ENCODE measurements around the gene MACROD2.

The MACROD2 gene

DNA sequence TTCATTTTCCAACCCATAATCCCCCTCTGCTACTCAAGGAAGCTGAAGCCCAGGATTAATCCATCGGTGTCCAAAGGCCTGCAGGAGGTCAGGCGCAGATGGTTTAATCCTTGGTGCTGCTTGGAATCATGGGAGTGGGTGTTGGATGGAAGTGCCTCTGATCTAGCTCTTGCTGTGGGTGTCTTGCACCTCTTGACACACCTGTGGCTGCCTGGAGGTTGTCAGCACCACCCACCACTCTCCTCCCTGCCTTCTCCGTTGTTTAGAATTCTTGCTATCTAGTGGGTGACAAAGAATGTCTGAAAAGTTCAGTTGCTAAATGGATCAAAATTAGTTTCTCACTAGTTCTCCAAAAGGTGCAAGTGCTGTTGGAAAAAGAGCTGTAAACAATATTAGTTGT lies 1416.5 kb downstream of the MACROD2 start:
- H3K4me1 ChIP-seq: peaks cover 4% of the 10 kb centered on the region
- H3K27ac ChIP-seq: no peak overlapping the region
- H2AFZ ChIP-seq: no peak overlapping the region
- H3K79me2 ChIP-seq: no peaks in the 10 kb centered on the region
- H3K4me3 ChIP-seq (ENCODE audit: low read depth, low read length): peak overlapping the region; percentile 12
- H3K27me3 ChIP-seq (ENCODE audit: control insufficient read depth, insufficient read depth, low read length): no peaks in the 10 kb centered on the region
- H3K9me3 ChIP-seq (ENCODE audit: control insufficient read depth, low read length): no peaks in the 10 kb centered on the region
- peak overlapping the region; percentile 22 for H3K4me2 ChIP-seq (ENCODE audit: low read length)
- no peak overlapping the region for H3K9ac ChIP-seq
- TF ChIP-seq, protein P1, sequence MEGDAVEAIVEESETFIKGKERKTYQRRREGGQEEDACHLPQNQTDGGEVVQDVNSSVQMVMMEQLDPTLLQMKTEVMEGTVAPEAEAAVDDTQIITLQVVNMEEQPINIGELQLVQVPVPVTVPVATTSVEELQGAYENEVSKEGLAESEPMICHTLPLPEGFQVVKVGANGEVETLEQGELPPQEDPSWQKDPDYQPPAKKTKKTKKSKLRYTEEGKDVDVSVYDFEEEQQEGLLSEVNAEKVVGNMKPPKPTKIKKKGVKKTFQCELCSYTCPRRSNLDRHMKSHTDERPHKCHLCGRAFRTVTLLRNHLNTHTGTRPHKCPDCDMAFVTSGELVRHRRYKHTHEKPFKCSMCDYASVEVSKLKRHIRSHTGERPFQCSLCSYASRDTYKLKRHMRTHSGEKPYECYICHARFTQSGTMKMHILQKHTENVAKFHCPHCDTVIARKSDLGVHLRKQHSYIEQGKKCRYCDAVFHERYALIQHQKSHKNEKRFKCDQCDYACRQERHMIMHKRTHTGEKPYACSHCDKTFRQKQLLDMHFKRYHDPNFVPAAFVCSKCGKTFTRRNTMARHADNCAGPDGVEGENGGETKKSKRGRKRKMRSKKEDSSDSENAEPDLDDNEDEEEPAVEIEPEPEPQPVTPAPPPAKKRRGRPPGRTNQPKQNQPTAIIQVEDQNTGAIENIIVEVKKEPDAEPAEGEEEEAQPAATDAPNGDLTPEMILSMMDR (IDR thresholded peaks at IDR 0.05): no peak
- no peaks in the 10 kb centered on the region for H3K36me3 ChIP-seq (ENCODE audit: control insufficient read depth, insufficient read depth, low read length)

DNA sequence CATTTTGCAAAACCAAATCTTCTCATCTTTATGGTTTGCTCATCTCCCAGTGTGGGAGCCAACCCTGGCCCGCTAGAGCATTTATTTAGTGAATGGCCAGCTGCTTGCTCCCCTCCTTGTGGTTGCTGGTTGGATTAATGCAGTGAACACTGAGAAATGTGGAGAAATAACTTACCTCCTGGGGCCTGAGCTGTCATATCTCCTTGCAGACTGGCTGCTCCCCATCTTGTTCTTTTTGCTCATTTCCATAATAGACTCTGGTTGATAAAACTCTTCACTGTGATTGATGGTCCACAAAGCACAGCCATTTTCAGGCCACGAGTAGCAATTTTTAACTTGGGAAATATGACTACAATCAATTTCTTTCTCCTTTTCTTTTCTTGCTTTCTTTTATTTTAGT lies 1420.6 kb downstream of the MACROD2 start:
- Histone ChIP-seq H3K4me2 (ENCODE audit: low read length) (no peak overlapping the region), H3K4me1 (peaks cover 4% of the 10 kb centered on the region), H3K9ac (no peak overlapping the region), H3K27ac (no peak overlapping the region), H3K36me3 (ENCODE audit: control insufficient read depth, insufficient read depth, low read length) (no peaks in the 10 kb centered on the region), H3K79me2 (no peaks in the 10 kb centered on the region), H3K9me3 (ENCODE audit: control insufficient read depth, low read length) (no peaks in the 10 kb centered on the region), H2AFZ (no peak overlapping the region), H3K4me3 (ENCODE audit: low read depth, low read length) (no peak overlapping the region), H3K27me3 (ENCODE audit: control insufficient read depth, insufficient read depth, low read length) (no peaks in the 10 kb centered on the region)
- TF ChIP-seq, protein P1 (IDR thresholded peaks at IDR 0.05): no peak

DNA sequence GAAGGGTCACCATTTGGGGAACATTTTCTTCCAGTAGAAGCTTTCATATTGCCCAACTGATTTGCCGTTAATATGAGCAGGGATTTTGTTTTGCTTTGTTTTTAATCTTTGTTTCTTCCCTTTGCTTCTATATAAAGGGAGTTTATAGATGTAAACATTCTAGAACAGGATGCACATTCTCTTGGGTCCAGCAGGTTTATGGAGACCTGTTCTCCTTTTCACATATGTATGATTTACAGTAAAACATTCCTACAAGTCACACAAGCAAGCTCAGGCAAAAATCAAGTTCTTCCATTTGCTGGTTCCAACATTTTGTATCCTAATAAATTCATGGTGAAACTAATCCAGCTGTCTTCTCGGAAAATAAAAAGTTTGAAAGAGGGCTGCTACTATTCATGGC lies 1424.5 kb downstream of the MACROD2 start:
- Histone ChIP-seq H3K9ac (no peak overlapping the region), H2AFZ (no peak overlapping the region), H3K4me2 (ENCODE audit: low read length) (no peak overlapping the region), H3K9me3 (ENCODE audit: control insufficient read depth, low read length) (no peaks in the 10 kb centered on the region), H3K27me3 (ENCODE audit: control insufficient read depth, insufficient read depth, low read length) (no peaks in the 10 kb centered on the region), H3K79me2 (no peaks in the 10 kb centered on the region), H3K4me3 (ENCODE audit: low read depth, low read length) (no peak overlapping the region), H3K27ac (no peak overlapping the region), H3K4me1 (no peaks in the 10 kb centered on the region), H3K36me3 (ENCODE audit: control insufficient read depth, insufficient read depth, low read length) (no peaks in the 10 kb centered on the region)
- TF ChIP-seq, protein P1 (IDR thresholded peaks at IDR 0.05): no peak

DNA sequence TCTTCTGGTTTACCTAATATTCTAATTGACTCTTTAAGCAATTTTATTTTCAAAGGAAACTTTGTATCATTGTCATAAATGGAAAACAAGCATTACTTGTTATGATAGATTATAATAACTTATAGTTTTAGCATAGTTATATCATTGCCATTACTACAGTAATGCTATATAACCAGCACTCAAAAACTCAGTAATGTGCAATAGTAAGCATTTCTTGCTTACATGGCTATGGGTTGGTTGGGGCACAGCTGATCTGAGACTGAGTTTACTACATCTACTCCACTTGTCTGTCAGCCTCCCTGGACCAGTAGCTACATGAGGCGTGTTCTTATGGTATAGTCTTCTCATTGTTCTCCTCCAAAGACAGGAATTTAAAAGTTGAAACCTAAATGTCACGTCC lies 1427.7 kb downstream of the MACROD2 start:
- no peak overlapping the region for H3K4me3 ChIP-seq (ENCODE audit: low read depth, low read length)
- H3K27ac ChIP-seq: no peak overlapping the region
- H3K4me1 ChIP-seq: no peaks in the 10 kb centered on the region
- H3K79me2 ChIP-seq: no peaks in the 10 kb centered on the region
- no peak overlapping the region for H3K4me2 ChIP-seq (ENCODE audit: low read length)
- no peaks in the 10 kb centered on the region for H3K9me3 ChIP-seq (ENCODE audit: control insufficient read depth, low read length)
- H3K9ac ChIP-seq: no peak overlapping the region
- H2AFZ ChIP-seq: no peak overlapping the region
- no peaks in the 10 kb centered on the region for H3K27me3 ChIP-seq (ENCODE audit: control insufficient read depth, insufficient read depth, low read length)
- H3K36me3 ChIP-seq (ENCODE audit: control insufficient read depth, insufficient read depth, low read length): no peaks in the 10 kb centered on the region
- TF ChIP-seq, protein P1 (IDR thresholded peaks at IDR 0.05): no peak

DNA sequence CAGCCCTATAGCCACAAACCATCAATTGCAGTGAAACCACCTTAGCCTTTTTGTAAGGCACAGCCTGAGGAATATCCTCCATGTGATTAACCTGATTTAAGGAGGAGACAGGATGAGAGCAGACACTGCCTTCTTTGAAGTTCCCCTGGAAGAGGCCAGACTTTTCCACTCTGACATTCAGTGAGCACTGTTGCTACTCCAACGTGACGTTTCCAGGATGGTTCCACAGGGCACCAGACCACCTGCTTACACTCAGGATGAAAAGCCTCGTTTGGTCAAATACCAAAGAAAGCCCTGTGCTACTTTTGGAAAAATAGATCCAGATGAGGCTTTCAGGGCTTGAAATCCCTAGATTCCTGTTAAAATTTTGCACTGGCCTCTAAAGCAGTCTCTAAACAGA lies 1444.2 kb downstream of the MACROD2 start:
- no peaks in the 10 kb centered on the region for H3K9me3 ChIP-seq (ENCODE audit: control insufficient read depth, low read length)
- H3K4me3 ChIP-seq (ENCODE audit: low read depth, low read length): no peak overlapping the region

More for the DNA sequence above, 1444.2 kb downstream of the MACROD2 start:
- TF ChIP-seq, protein P1 (IDR thresholded peaks at IDR 0.05): no peak
- Histone ChIP-seq H3K4me2 (ENCODE audit: low read length) (peak overlapping the region; percentile 2), H3K27me3 (ENCODE audit: control insufficient read depth, insufficient read depth, low read length) (no peaks in the 10 kb centered on the region), H3K4me1 (peaks cover 7% of the 10 kb centered on the region), H3K36me3 (ENCODE audit: control insufficient read depth, insufficient read depth, low read length) (no peaks in the 10 kb centered on the region), H3K79me2 (no peaks in the 10 kb centered on the region), H2AFZ (no peak overlapping the region), H3K27ac (no peak overlapping the region), H3K9ac (no peak overlapping the region)

All from parathyroid adenoma (tissue), 2 donors.